Testis (tissue), 5 donors: ENCODE measurements around the gene CBARP. TPM values are rescaled to one million over a fixed set of nuclear protein-coding genes. Genes with fewer than 3 reads are reported as not detected.

Experiments
- DNase-seq: peaks from one replicate; pipeline ENCODE4 v3.0.0-alpha.2; 2019
- H3K27ac ChIP-seq, 2 donors: fragments of 200-600 bp; sonication (generic); one replicate each; pipeline ENCODE4 v1.5.1; 2019
- H3K27me3 ChIP-seq: fragments of 200-600 bp; sonication (generic); one replicate; pipeline ENCODE4 v1.5.1; 2019
- H3K36me3 ChIP-seq: fragments of 200-600 bp; sonication (generic); one replicate; pipeline ENCODE4 v1.5.1; 2017; ENCODE audit warnings: low read depth; ENCODE audit errors: missing control alignments
- H3K4me1 ChIP-seq: fragments of 200-600 bp; sonication (generic); one replicate; pipeline ENCODE4 v1.5.1; 2019
- H3K4me3 ChIP-seq, 2 donors: fragments of 200-600 bp; sonication (generic); one replicate each; pipeline ENCODE4 v1.5.1; 2017 to 2019
- H3K9me3 ChIP-seq: fragments of 200-600 bp; sonication (generic); one replicate; pipeline ENCODE4 v1.5.1; 2017
- CTCF ChIP-seq, 3 experiments: fragments of 450-650 bp in 2 of 3; fragments of 200-600 bp in 1 of 3; sonication (generic) in 1 of 3; IDR thresholded peaks; one replicate each; pipeline ENCODE4 v1.5.1; 2016 to 2019; ENCODE audit warnings: antibody characterized with exemption in 3 of 3, mild to moderate bottlenecking in 2 of 3, moderate library complexity in 1 of 3
- POLR2A ChIP-seq: fragments of 450-650 bp; IDR thresholded peaks from one replicate; pipeline ENCODE4 v1.6.1; 2017; ENCODE audit warnings: antibody characterized with exemption, mild to moderate bottlenecking, moderate library complexity
- WGBS, 2 donors: methylation state at CpG; one replicate each; pipeline ENCODE4 v1.1.5; 2018; 5-methylcytosine and 5-hydroxymethylcytosine counted together
- intact Hi-C: fragments of 100-400 bp; cut with DNase I; formaldehyde crosslinking; loops from one replicate; pipeline ENCODE4 v1.15.1; 2023; ENCODE audit warnings: low total_unique reads
- long read RNA-seq, 2 donors: transcript quantifications; one replicate each; lab custom pipeline, GENCODE V29; 2026
- polyA plus RNA-seq: library from polyadenylated mRNA; stranded (reverse); fragments of 350-450 nt; fragmentation: Illumina TruSeq; extraction: RNeasy Lipid Tissue Mini Kit (QIAGEN cat#74804); gene quantifications from one replicate; pipeline ENCODE4 v1.2.3, GENCODE V29; 2014; ENCODE audit warnings: low read depth, low replicate concordance; ENCODE audit not compliant: insufficient read depth
- total RNA-seq, 2 donors: library from RNA; depleted of rRNA; stranded (reverse); fragments of >200 nt; gene quantifications; one replicate each; pipeline ENCODE4 v1.2.3, GENCODE V29; 2016

The CBARP gene
- total RNA-seq (1 to 10 TPM; 5.2 to 6.6 TPM), polyA plus RNA-seq (1.5 TPM)
- long read RNA-seq, donor 1, partial matches to known transcripts, result 1,534 of 2,148 reads
- long read RNA-seq, donor 1, other reads (novel, unspliced or antisense), result 614 of 2,148 reads
- long read RNA-seq, donor 2, result 0 reads

DNA sequence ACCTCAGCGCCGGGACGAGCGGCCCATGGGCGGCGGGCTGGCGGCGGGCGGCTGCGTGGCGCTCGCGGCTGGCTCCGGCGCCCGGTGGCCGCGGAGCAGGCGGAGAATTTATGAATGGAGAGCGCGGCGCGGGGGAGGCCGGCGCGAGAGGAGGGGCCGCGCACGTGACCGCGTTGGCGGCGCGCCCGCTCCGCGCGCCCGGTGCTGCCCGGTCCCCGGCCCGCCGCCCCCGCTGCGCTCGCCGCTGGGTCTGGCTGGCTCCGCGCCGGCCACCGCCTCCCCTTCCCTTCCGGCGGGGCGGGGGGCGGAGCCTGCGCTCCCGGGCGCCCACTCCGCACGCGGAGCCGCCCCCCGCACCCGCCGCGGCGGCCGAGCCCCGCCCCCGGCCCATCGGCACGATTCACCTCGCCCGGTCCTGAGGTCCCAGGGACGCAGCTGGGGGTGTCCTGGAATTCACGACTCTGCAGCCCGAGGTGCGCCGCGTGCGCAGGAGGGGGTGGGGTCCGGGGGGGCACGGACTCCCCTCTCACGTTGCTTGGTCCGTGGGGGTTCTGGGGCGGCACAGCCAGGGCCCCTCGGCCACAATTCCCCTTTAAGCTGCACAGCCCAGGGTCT lies at the start of gene CBARP:
CBARP (minus strand) TSS at position 252 of the 615 bp plus-strand sequence. CDS start 1,905 bp downstream, outside the sequence.
- intact Hi-C loops, result no loop called here
- Histone ChIP-seq H3K4me1 (peaks cover 47% of the 10 kb centered on the region), H3K36me3 (no peaks in the 10 kb centered on the region), H3K9me3 (no peaks in the 10 kb centered on the region), H3K27me3 (no peaks in the 10 kb centered on the region), H3K4me3 (peak within 1 kb of the TSS; percentile 38 to 39), H3K27ac (peak within 1 kb of the TSS; percentile 51 to 95)
- 2 to 5% methylated on average over 4 to 35 of the region's 87 CpGs for WGBS, 2 donors
- DNase-seq, result no peak
- no peak for TF ChIP-seq POLR2A
- TF ChIP-seq CTCF (IDR thresholded peaks at IDR 0.05), result peak in 1 of 3 experiments; percentile 2

- H3K4me3 ChIP-seq, result no peak overlapping the region
- peaks cover 20% of the 10 kb centered on the region for H3K4me1 ChIP-seq
- intact Hi-C loops, result no loop called here
Measured at GRCh38 chr19:1286487-1287353, 48.9 kb upstream of the CBARP start.

GRCh38 chr19:1285737-1286360 lies 48.0 kb upstream of the CBARP start, which contains the start of gene EFNA2:
Gene EFNA2, plus strand, starts transcription at chr19:1285873. Its CDS starts 296 bp downstream, at chr19:1286169.
- intact Hi-C loops, result no loop called here
- Histone ChIP-seq H3K27me3 (no peaks in the 10 kb centered on the region), H3K4me1 (peaks cover 20% of the 10 kb centered on the region), H3K36me3 (no peaks in the 10 kb centered on the region), H3K27ac (no peak within 1 kb of the TSS), H3K4me3 (no peak within 1 kb of the TSS), H3K9me3 (no peaks in the 10 kb centered on the region)
- DNase-seq, result no peak
- no peak for TF ChIP-seq POLR2A
- no peak for TF ChIP-seq CTCF (IDR thresholded peaks at IDR 0.05)
- WGBS, 2 donors, result 0% methylated on average over 43 of the region's 113 CpGs; no CpG with 5 or more reads in 1 of the 2 donors

More at GRCh38 chr19:1286487-1287353, 48.9 kb upstream of the CBARP start:
- no peaks in the 10 kb centered on the region for H3K36me3 ChIP-seq
- no peaks in the 10 kb centered on the region for H3K27me3 ChIP-seq
- TF ChIP-seq POLR2A, result no peak
- no peak for TF ChIP-seq CTCF (IDR thresholded peaks at IDR 0.05)
- 23 to 37% methylated on average over 3 to 25 of the region's 38 CpGs for WGBS, 2 donors
- no peaks in the 10 kb centered on the region for H3K9me3 ChIP-seq
- DNase-seq, result no peak
- no peak overlapping the region for H3K27ac ChIP-seq

- no peak for TF ChIP-seq POLR2A
- TF ChIP-seq CTCF (IDR thresholded peaks at IDR 0.05), result no peak
- no peaks in the 10 kb centered on the region for H3K36me3 ChIP-seq
- DNase-seq, result no peak
- H3K27ac ChIP-seq, result no peak overlapping the region
- intact Hi-C loops, result no loop called here
- no peaks in the 10 kb centered on the region for H3K27me3 ChIP-seq
- no peaks in the 10 kb centered on the region for H3K9me3 ChIP-seq
- WGBS, 2 donors, result 26 to 65% methylated on average over 3 to 38 of the region's 51 CpGs
- no peak overlapping the region for H3K4me3 ChIP-seq
- H3K4me1 ChIP-seq, result peaks cover 20% of the 10 kb centered on the region
Measured at GRCh38 chr19:1284979-1285736, 47.4 kb upstream of the CBARP start.
